ENCODE measurements around the gene AQP5.

- TF ChIP-seq POLR2AphosphoS5 (IDR thresholded peaks at IDR 0.05) (no peak), CTCF (IDR thresholded peaks at IDR 0.05) (no peak)
These were observed 41.3 kb upstream of the AQP5 start for GRCh38 chr12:49920241-49920914.

Measured in gastroesophageal sphincter (tissue), 3 donors.